H9 (cell line): Measurements from ENCODE around the gene BPGM. TPM values are rescaled to one million over a fixed set of nuclear protein-coding genes. Genes with fewer than 3 reads are reported as not detected.

Experiments
- DNase-seq: peaks from one replicate; pipeline ENCODE4 v3.0.0-alpha.2; 2017
- H2AFZ ChIP-seq: one replicate; pipeline ENCODE4 v1.6.1; 2013; ENCODE audit warnings: mild to moderate bottlenecking, low read length, control low read depth, moderate library complexity
- H2AK5ac ChIP-seq: 2 replicates; pipeline ENCODE4 v1.6.1; 2013; ENCODE audit warnings: low read length, control low read depth, mixed read lengths; ENCODE audit not compliant: insufficient read length
- H2BK120ac ChIP-seq: one replicate; pipeline ENCODE4 v1.6.1; 2013; ENCODE audit warnings: low read depth, mild to moderate bottlenecking, low read length, control low read depth, inconsistent platforms; ENCODE audit not compliant: poor library complexity, severe bottlenecking
- H2BK12ac ChIP-seq: 2 replicates; pipeline ENCODE4 v1.6.1; 2013; ENCODE audit warnings: low read length, control low read depth, mixed read lengths, low read depth; ENCODE audit not compliant: insufficient read length
- H2BK15ac ChIP-seq: 2 replicates; pipeline ENCODE4 v1.6.1; 2013; ENCODE audit warnings: low read depth, low read length, control low read depth
- H2BK20ac ChIP-seq: one replicate; pipeline ENCODE4 v1.6.1; 2013; ENCODE audit warnings: low read depth, mild to moderate bottlenecking, low read length, control low read depth, inconsistent platforms; ENCODE audit not compliant: poor library complexity, severe bottlenecking
- H2BK5ac ChIP-seq: 2 replicates; pipeline ENCODE4 v1.6.1; 2013; ENCODE audit warnings: low read length, control low read depth, mixed read lengths; ENCODE audit not compliant: insufficient read length
- H3K14ac ChIP-seq: 2 replicates; pipeline ENCODE4 v1.6.1; 2013; ENCODE audit warnings: low read length, control low read depth; ENCODE audit not compliant: insufficient read depth
- H3K18ac ChIP-seq: 2 replicates; pipeline ENCODE4 v1.6.1; 2013; ENCODE audit warnings: low read depth, mild to moderate bottlenecking, mixed read lengths, low read length, control low read depth; ENCODE audit not compliant: insufficient read length
- H3K23ac ChIP-seq: 2 replicates; pipeline ENCODE4 v1.6.1; 2013; ENCODE audit warnings: low read length, control low read depth, mixed read lengths, low read depth; ENCODE audit not compliant: insufficient read length
- H3K23me2 ChIP-seq: 2 replicates; pipeline ENCODE4 v1.6.1; 2013; ENCODE audit warnings: low read depth, mild to moderate bottlenecking, mixed read lengths, low read length, control low read depth; ENCODE audit not compliant: insufficient read length, poor library complexity, severe bottlenecking
- H3K27ac ChIP-seq: 2 replicates; pipeline ENCODE4 v1.5.1; 2013; ENCODE audit warnings: low read length, control low read depth, mixed read lengths, low read depth; ENCODE audit not compliant: insufficient read length
- H3K27me3 ChIP-seq: 2 replicates; pipeline ENCODE4 v1.6.1; 2013; ENCODE audit warnings: low read length, control low read depth, inconsistent platforms; ENCODE audit not compliant: insufficient read depth
- H3K4ac ChIP-seq: 2 replicates; pipeline ENCODE4 v1.6.1; 2013; ENCODE audit warnings: low read depth, mild to moderate bottlenecking, control low read depth, inconsistent platforms, low read length, moderate library complexity
- H3K4me1 ChIP-seq: 2 replicates; pipeline ENCODE4 v1.6.1; 2013; ENCODE audit warnings: low read length, control low read depth, inconsistent platforms; ENCODE audit not compliant: insufficient read depth
- H3K4me2 ChIP-seq: 2 replicates; pipeline ENCODE4 v1.6.1; 2013; ENCODE audit warnings: low read length, control low read depth, mixed read lengths; ENCODE audit not compliant: insufficient read length, insufficient read depth
- H3K56ac ChIP-seq: 2 replicates; pipeline ENCODE4 v1.6.1; 2013; ENCODE audit warnings: low read depth, mild to moderate bottlenecking, mixed read lengths, low read length, control low read depth; ENCODE audit not compliant: insufficient read length
- H3K79me1 ChIP-seq: 2 replicates; pipeline ENCODE4 v1.6.1; 2013; ENCODE audit warnings: low read depth, mild to moderate bottlenecking, moderate library complexity, low read length, control low read depth, inconsistent platforms; ENCODE audit not compliant: insufficient read depth, poor library complexity, severe bottlenecking
- H3K79me2 ChIP-seq: 2 replicates; pipeline ENCODE4 v1.6.1; 2013; ENCODE audit warnings: low read length, control low read depth, inconsistent platforms; ENCODE audit not compliant: insufficient read depth
- H3K9ac ChIP-seq: 2 replicates; pipeline ENCODE4 v1.6.1; 2013; ENCODE audit warnings: low read length, control low read depth, mixed read lengths; ENCODE audit not compliant: insufficient read length; ENCODE audit errors: extremely low read depth
- H3K9me3 ChIP-seq: one replicate; pipeline ENCODE4 v1.6.1; 2013; ENCODE audit warnings: low read depth, low read length, inconsistent platforms; ENCODE audit not compliant: control insufficient read depth
- H3T11ph ChIP-seq: one replicate; pipeline ENCODE4 v1.6.1; 2013; ENCODE audit warnings: mild to moderate bottlenecking, low read length, control low read depth, inconsistent platforms
- H4K20me1 ChIP-seq: one replicate; pipeline ENCODE4 v1.6.1; 2013; ENCODE audit not compliant: control insufficient read depth, insufficient read length, insufficient read depth
- H4K5ac ChIP-seq: 2 replicates; pipeline ENCODE4 v1.6.1; 2013; ENCODE audit warnings: low read depth, mild to moderate bottlenecking, mixed read lengths, low read length, control low read depth; ENCODE audit not compliant: insufficient read length
- H4K8ac ChIP-seq: replicated peaks from 2 replicates; pipeline ENCODE4 v1.6.1; 2013; ENCODE audit warnings: low read length, control low read depth, mixed read lengths, low read depth; ENCODE audit not compliant: insufficient read length
- H4K91ac ChIP-seq: 2 replicates; pipeline ENCODE4 v1.6.1; 2013; ENCODE audit warnings: low read depth, mild to moderate bottlenecking, moderate library complexity, mixed read lengths, low read length, control low read depth; ENCODE audit not compliant: insufficient read length
- H3K27ac Mint-ChIP-seq, 3 experiments: 2 replicates in 2 of 3; 3 replicates in 1 of 3; pipeline ENCODE4 v1.8.0; 2020 to 2021; ENCODE audit warnings: mixed read lengths in 3 of 3, mild to moderate bottlenecking in 1 of 3, moderate library complexity in 1 of 3
- H3K27me3 Mint-ChIP-seq: 2 replicates; pipeline ENCODE4 v1.8.0; 2021; ENCODE audit warnings: low read depth, mild to moderate bottlenecking, moderate library complexity, mixed read lengths
- H3K36me3 Mint-ChIP-seq, 3 experiments: 2 replicates in 2 of 3; 3 replicates in 1 of 3; pipeline ENCODE4 v1.8.0; 2020 to 2021; ENCODE audit warnings: low read depth in 3 of 3, mixed read lengths in 3 of 3; ENCODE audit not compliant: insufficient read depth in 1 of 3
- H3K4me1 Mint-ChIP-seq, 2 experiments: 2 replicates each; pipeline ENCODE4 v1.8.0; 2020; ENCODE audit warnings: mixed read lengths in 2 of 2
- H3K4me3 Mint-ChIP-seq, 2 experiments: 2 replicates in 1 of 2; 3 replicates in 1 of 2; pipeline ENCODE4 v1.8.0; 2020 to 2021; ENCODE audit warnings: mild to moderate bottlenecking in 2 of 2, mixed read lengths in 2 of 2, moderate library complexity in 1 of 2
- H3K9me3 Mint-ChIP-seq, 2 experiments: 2 replicates in 1 of 2; 3 replicates in 1 of 2; pipeline ENCODE4 v1.8.0; 2020; ENCODE audit warnings: mild to moderate bottlenecking in 2 of 2, mixed read lengths in 2 of 2, moderate library complexity in 1 of 2
- CTCF ChIP-seq: fragments of 200-600 bp; sonication (generic); conservative IDR thresholded peaks from 3 replicates; pipeline ENCODE4 v1.8.0; 2021; ENCODE audit warnings: antibody characterized with exemption, mild to moderate bottlenecking
- WGBS: extraction: QIAGEN DNeasy Blood & Tissue Kit; methylation state at CpG from one replicate; pipeline ENCODE4 v1.1.7; 2013; ENCODE audit warnings: missing lambda C conversion rate, low lambda C conversion rate, mixed read lengths; ENCODE audit not compliant: insufficient read length; ENCODE audit errors: extremely low coverage; 5-methylcytosine and 5-hydroxymethylcytosine counted together
- total RNA-seq: library from RNA; stranded (reverse); gene quantifications from 2 replicates; pipeline ENCODE4 v1.2.1, GENCODE V29; 2021

BPGM gene
- total RNA-seq, 1 experiment from 2014 or later: 14.4 TPM

- no peaks in the 10 kb centered on the region for H3K9me3 ChIP-seq
- no CpG with 5 or more reads among the region's 4 CpGs for WGBS
Measured at GRCh38 chr7:134654104-134654775, 7.6 kb downstream of the BPGM start.

More at GRCh38 chr7:134654104-134654775, 7.6 kb downstream of the BPGM start:
- no peaks in the 10 kb centered on the region for H3K27me3 Mint-ChIP-seq
- no peaks in the 10 kb centered on the region for H3K79me2 ChIP-seq
- H3K27ac Mint-ChIP-seq: no peak overlapping the region
- no peak overlapping the region for H3K56ac ChIP-seq
- peaks cover 9% of the 10 kb centered on the region in 2 experiments for H3K4me1 Mint-ChIP-seq
- no peak overlapping the region for H3T11ph ChIP-seq
- no peaks in the 10 kb centered on the region for H3K79me1 ChIP-seq
- no peaks in the 10 kb centered on the region for H3K27me3 ChIP-seq
- H3K4me2 ChIP-seq: no peak overlapping the region
- H3K23me2 ChIP-seq: no peaks in the 10 kb centered on the region
- no peaks in the 10 kb centered on the region for H4K20me1 ChIP-seq
- no peak overlapping the region for H4K91ac ChIP-seq
- no peak overlapping the region for H2BK120ac ChIP-seq
- H4K8ac ChIP-seq: no peak overlapping the region
- no peak for TF ChIP-seq CTCF
- H3K4me3 Mint-ChIP-seq: no peak overlapping the region
- DNase-seq: no peak
- H3K14ac ChIP-seq: no peak overlapping the region
- no peaks in the 10 kb centered on the region for H3K9me3 Mint-ChIP-seq
- no peak overlapping the region for H3K23ac ChIP-seq
- peaks cover 2% of the 10 kb centered on the region for H3K4me1 ChIP-seq
- no peak overlapping the region for H2AFZ ChIP-seq
- H2AK5ac ChIP-seq: no peak overlapping the region
- H3K36me3 Mint-ChIP-seq: no peaks in the 10 kb centered on the region
- no peak overlapping the region for H3K4ac ChIP-seq
- no peak overlapping the region for H3K9ac ChIP-seq
- no peak overlapping the region for H2BK12ac ChIP-seq
- no peak overlapping the region for H2BK15ac ChIP-seq
- no peak overlapping the region for H3K27ac ChIP-seq
- no peak overlapping the region for H2BK5ac ChIP-seq
- no peak overlapping the region for H3K18ac ChIP-seq
- H4K5ac ChIP-seq: no peak overlapping the region
- H2BK20ac ChIP-seq: no peak overlapping the region
